Measurements from ENCODE around the gene ILDR1. TPM values are rescaled to one million over a fixed set of nuclear protein-coding genes. Genes with fewer than 3 reads are reported as not detected.

Gene ILDR1
- total and polyA plus RNA-seq, 2 experiments from 2014 or later, result 0.66 to 0.97 TPM

DNA sequence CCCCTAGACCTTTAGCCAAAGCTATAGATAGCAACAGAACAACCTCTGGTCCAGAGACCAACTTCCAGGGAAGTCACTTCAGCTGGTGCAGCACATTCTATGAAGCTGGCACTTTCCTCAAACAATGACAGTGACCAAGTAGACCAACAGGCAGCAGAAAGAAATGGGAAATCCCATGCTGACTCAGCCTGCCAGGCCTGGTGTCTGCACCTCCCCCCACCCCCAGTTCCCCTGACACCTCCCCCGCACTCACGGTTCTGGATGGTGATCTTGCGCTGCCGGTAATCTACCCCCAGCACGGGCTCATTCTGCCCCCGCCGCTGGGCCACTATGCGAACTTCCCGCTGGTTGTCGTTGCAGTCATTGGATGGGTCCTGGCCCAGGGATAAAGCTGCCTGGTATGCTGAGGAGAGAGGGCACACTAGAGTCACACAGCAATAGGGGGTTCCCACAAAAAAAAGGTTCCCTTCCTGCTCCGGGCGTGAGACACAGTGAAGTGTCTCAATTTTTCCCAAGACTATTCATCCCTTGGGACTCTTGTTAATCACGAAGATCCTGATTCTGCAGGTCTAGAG is 17.0 kb downstream of the ILDR1 start (continued):
- TF ChIP-seq ZNF462 (CRISPR knock-in tag; IDR thresholded peaks at IDR 0.05) (no peak), NANOG (IDR thresholded peaks at IDR 0.05; ENCODE audit: borderline replicate concordance) (no peak), POLR2AphosphoS5 (IDR thresholded peaks at IDR 0.05; ENCODE audit: low read depth) (no peak)
- TF ChIP-seq, protein P1, sequence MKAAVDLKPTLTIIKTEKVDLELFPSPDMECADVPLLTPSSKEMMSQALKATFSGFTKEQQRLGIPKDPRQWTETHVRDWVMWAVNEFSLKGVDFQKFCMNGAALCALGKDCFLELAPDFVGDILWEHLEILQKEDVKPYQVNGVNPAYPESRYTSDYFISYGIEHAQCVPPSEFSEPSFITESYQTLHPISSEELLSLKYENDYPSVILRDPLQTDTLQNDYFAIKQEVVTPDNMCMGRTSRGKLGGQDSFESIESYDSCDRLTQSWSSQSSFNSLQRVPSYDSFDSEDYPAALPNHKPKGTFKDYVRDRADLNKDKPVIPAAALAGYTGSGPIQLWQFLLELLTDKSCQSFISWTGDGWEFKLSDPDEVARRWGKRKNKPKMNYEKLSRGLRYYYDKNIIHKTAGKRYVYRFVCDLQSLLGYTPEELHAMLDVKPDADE (IDR thresholded peaks at IDR 0.05), result no peak

DNA sequence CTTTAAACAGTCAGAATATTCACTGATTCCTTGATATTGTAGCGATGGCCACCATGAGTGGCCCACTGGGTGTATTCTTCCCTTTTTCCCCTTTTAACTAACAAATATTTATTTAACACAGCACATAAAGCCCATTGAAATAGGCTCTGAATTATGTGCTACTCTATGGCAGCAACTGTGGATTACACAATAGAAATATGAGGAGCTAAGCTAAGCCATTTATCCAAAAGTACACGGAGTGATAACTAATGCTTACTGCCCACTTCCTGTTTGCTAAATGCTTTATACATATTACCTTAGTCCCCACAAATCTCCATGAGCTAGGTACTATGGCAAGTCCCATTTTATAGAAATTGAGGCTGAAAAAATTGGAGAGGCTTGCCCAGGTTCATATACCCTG is 17.9 kb downstream of the ILDR1 start:
- ATAC-seq (no peak), DNase-seq (ENCODE audit: low spot score) (no peak)
- Mint-ChIP-seq H3K9me3 (no peaks in the 10 kb centered on the region), H3K4me3 (no peak overlapping the region), H3K27ac (no peak overlapping the region), H3K36me3 (ENCODE audit: low read depth) (no peaks in the 10 kb centered on the region; the same call in 2 of the 3 replicates), H3K27me3 (ENCODE audit: insufficient read depth, low read depth, poor library complexity) (peaks cover 11% of the 10 kb centered on the region), H3K4me1 (peaks cover 36% of the 10 kb centered on the region)
- no peak overlapping the region for H2AFZ ChIP-seq
- H3K4me2 ChIP-seq, result no peak overlapping the region
- H3K4me3 ChIP-seq, result no peak overlapping the region
- H3K36me3 ChIP-seq (ENCODE audit: insufficient read depth), result no peaks in the 10 kb centered on the region
- H4K20me1 ChIP-seq (replicated peaks; ENCODE audit: insufficient read depth), result no peaks in the 10 kb centered on the region
- no peaks in the 10 kb centered on the region for H3K79me2 ChIP-seq (replicated peaks; ENCODE audit: insufficient read depth)
- peaks cover 20% of the 10 kb centered on the region for H3K4me1 ChIP-seq (ENCODE audit: insufficient read depth)
- no peaks in the 10 kb centered on the region for H3K27me3 ChIP-seq (ENCODE audit: insufficient read depth)
- H3K9me2 ChIP-seq (ENCODE audit: insufficient read depth), result 0 out of 2 replicates have a peak, but pooled peaks cover 8% of the 10 kb centered on the region
- H3F3A ChIP-seq (replicated peaks; ENCODE audit: low read depth), result no peaks in the 10 kb centered on the region
- no peak overlapping the region for H3K27ac ChIP-seq (ENCODE audit: low read depth)
- no peak for TF ChIP-seq POLR2AphosphoS5 (IDR thresholded peaks at IDR 0.05; ENCODE audit: low read depth)
- no peak for TF ChIP-seq EZH2phosphoT487 (IDR thresholded peaks at IDR 0.05; ENCODE audit: unreplicated experiment)
- no peak for TF ChIP-seq NANOG (IDR thresholded peaks at IDR 0.05; ENCODE audit: borderline replicate concordance)
- TF ChIP-seq EZH2 (IDR thresholded peaks at IDR 0.05; ENCODE audit: low read depth, unreplicated experiment), result no peak
- no peak for TF ChIP-seq ZNF462 (CRISPR knock-in tag; IDR thresholded peaks at IDR 0.05)
- no peak for TF ChIP-seq CREB1 (CRISPR knock-in tag; IDR thresholded peaks at IDR 0.05; ENCODE audit: low read depth)
- TF ChIP-seq JUNB (IDR thresholded peaks at IDR 0.05; ENCODE audit: unreplicated experiment), result no peak
